RWPE1 (cell line): ENCODE data around the gene WNT3.

Source experiments
- CTCF ChIA-PET: fragments of 350-600 bp; sonication (Branson Sonifier 250); formaldehyde crosslinking; extraction: SDS; loops from one replicate; lab custom pipeline; 2021; lab: Yijun Ruan, JAX
- POLR2A ChIA-PET: fragments of 400-600 bp; formaldehyde crosslinking; extraction: SDS; loops from one replicate; lab custom pipeline; 2020; ENCODE audit warnings: antibody characterized with exemption; ENCODE audit not compliant: low non-redundant PET; lab: Yijun Ruan, JAX
- DNase-seq: peaks from one replicate; pipeline ENCODE4 v3.0.0; 2012; ENCODE audit warnings: low spot score
- H3K27ac ChIP-seq: fragments of 450-650 bp; 2 replicates; pipeline ENCODE4 v1.5.1; 2017
- CTCF ChIP-seq: fragments of 450-650 bp; conservative IDR thresholded peaks from 2 replicates; pipeline ENCODE4 v1.5.1; 2017; ENCODE audit warnings: low read depth, mild to moderate bottlenecking

WNT3 gene

GRCh38 chr17:46817151-46817900, 1.2 kb downstream of the WNT3 start:
- DNase-seq: no peak
- H3K27ac ChIP-seq: no peak overlapping the region
- CTCF ChIA-PET: no interaction called here
- POLR2A ChIA-PET: no interaction called here
- TF ChIP-seq CTCF: no peak

- ChIA-PET POLR2A (no interaction called here), CTCF (no interaction called here)
- TF ChIP-seq CTCF: no peak
- H3K27ac ChIP-seq: no peak overlapping the region
- no peak for DNase-seq
Observed at GRCh38 chr17:46815474-46816353, 2.8 kb downstream of the WNT3 start.

- no peak overlapping the region for H3K27ac ChIP-seq
- ChIA-PET POLR2A (no interaction called here), CTCF (no interaction called here)
- no peak for DNase-seq
- no peak for TF ChIP-seq CTCF
Observed at GRCh38 chr17:46814446-46814845, 4.0 kb downstream of the WNT3 start.

- ChIA-PET POLR2A (no interaction called here), CTCF (interaction anchor here (0.6 to 1.1 kb wide), 2 partner anchors 22 to 626 kb away, joined by 3 to 4 read pairs; no protein-coding TSS in a partner anchor)
- no peak for DNase-seq
- H3K27ac ChIP-seq: no peak overlapping the region
- TF ChIP-seq CTCF: no peak
Observed at GRCh38 chr17:46813920-46814319, 4.6 kb downstream of the WNT3 start.

GRCh38 chr17:46812624-46813318, 5.7 kb downstream of the WNT3 start:
- H3K27ac ChIP-seq: peak overlapping the region; percentile 65
- no peak for TF ChIP-seq CTCF
- ChIA-PET CTCF (interaction anchor here (0.9 to 1.1 kb wide), 2 partner anchors 9 to 23 kb away, joined by 3 to 4 read pairs; no protein-coding TSS in a partner anchor), POLR2A (interaction anchor here (0.6 kb wide), 1 partner anchor 69 kb away, joined by 3 read pairs; no protein-coding TSS in a partner anchor)
- no peak for DNase-seq
